Body of pancreas (tissue), 4 donors: ENCODE measurements around the gene FCN1. TPM values are rescaled to one million over a fixed set of nuclear protein-coding genes. Genes with fewer than 3 reads are reported as not detected.

Experiments used
- ATAC-seq: fragments of 150-250 bp; one replicate; pipeline ENCODE4 v1.9.1; 2016
- DNase-seq, 4 donors: peaks; one replicate each; pipeline ENCODE4 v3.0.0-alpha.2; 2019
- H3K27ac ChIP-seq, 4 donors: fragments of 200-600 bp; sonication (generic); 1 replicate in 3 of 4; 2 replicates in 1 of 4; pipeline versions ENCODE4 v1.5.1 to v1.6.1; 2016 to 2019; ENCODE audit warnings: mild to moderate bottlenecking in 1 of 4, mixed read lengths in 1 of 4, moderate library complexity in 1 of 4
- H3K27me3 ChIP-seq, 2 donors: fragments of 200-600 bp; sonication (generic); one replicate each; pipeline ENCODE4 v1.6.0; 2016; ENCODE audit warnings: mild to moderate bottlenecking in 1 of 2
- H3K36me3 ChIP-seq, 2 donors: fragments of 200-600 bp; sonication (generic); replicated peaks in 1 of 2; 2 replicates each; pipeline ENCODE4 v1.5.1; 2016; ENCODE audit warnings: low read depth in 2 of 2; ENCODE audit not compliant: insufficient read depth in 1 of 2
- H3K4me1 ChIP-seq: fragments of 200-600 bp; sonication (generic); one replicate; pipeline ENCODE4 v1.6.0; 2016
- H3K4me3 ChIP-seq, 2 donors: fragments of 200-600 bp; sonication (generic); 1 replicate in 1 of 2; 2 replicates in 1 of 2; pipeline ENCODE4 v1.5.1; 2016 to 2019
- H3K9me3 ChIP-seq, 3 donors: fragments of 200-600 bp; sonication (generic); 1 replicate in 2 of 3; 2 replicates in 1 of 3; pipeline ENCODE4 v1.5.1; 2016
- POLR2A ChIP-seq, 3 donors: fragments of 450-650 bp; IDR thresholded peaks; one replicate each; pipeline ENCODE4 v1.6.1; 2016; ENCODE audit warnings: antibody characterized with exemption in 3 of 3, mild to moderate bottlenecking in 2 of 3
- WGBS, 2 donors: methylation state at CpG; one replicate each; pipeline ENCODE4 v1.1.5; 2017; 5-methylcytosine and 5-hydroxymethylcytosine counted together
- intact Hi-C: fragments of 100-400 bp; cut with DNase I; formaldehyde crosslinking; loops from one replicate; pipeline ENCODE4 v1.15.1; 2023
- total RNA-seq, 2 donors: library from RNA; depleted of rRNA; stranded (reverse); fragments of >200 nt; gene quantifications; one replicate each; pipeline ENCODE4 v1.1.0, GENCODE V29; 2016
- TF ChIP-seq, protein P1 (sequence below), 7 experiments: fragments of 450-650 bp in 4 of 7; fragments of 200-600 bp in 3 of 7; sonication (generic) in 3 of 7; IDR thresholded peaks; one replicate each; pipeline ENCODE4 v1.5.1; 2016 to 2019; ENCODE audit warnings: antibody characterized with exemption in 7 of 7

FCN1 gene
- total RNA-seq, 2 donors from 2014 or later: not detected

DNA sequence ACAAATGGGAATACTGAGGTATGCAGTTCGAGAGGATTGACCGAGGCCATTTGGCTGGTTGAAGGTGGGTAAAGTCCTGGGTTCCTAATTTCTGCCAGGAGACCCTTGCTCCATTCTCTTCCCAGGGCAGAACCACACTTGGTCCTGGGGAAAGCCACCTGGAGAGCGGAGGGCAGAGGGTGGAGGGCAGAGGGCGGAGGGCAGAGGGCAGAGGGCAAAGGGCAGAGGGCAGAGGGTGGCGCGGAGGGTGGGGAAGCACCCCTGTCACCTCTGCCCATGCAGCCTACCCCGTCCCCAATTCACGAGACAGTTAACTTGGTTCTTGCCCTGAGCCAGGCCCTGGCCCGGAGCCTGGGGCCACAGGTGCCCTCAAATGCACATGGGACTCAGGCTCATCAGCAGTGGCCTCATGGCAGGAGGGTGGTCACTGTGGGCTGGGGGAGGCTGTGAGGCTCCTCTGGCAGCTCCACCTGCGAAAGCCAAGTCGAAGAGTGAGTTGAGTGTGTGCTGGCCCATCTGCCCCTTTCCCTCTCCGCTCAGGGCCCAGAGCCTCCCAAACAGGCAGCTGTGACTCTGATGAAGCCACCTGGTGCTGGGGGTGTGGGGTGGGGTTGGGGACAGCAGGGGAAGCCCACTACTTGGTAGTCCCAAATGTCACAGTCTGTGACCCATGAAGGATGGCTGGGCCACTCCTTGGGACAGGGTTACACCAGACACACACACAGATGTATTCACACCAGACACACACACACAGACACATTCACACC lies 28.0 kb upstream of the FCN1 start:
- intact Hi-C loops: no loop called here
- no peak for ATAC-seq
- no peaks in the 10 kb centered on the region for H3K27me3 ChIP-seq

DNA sequence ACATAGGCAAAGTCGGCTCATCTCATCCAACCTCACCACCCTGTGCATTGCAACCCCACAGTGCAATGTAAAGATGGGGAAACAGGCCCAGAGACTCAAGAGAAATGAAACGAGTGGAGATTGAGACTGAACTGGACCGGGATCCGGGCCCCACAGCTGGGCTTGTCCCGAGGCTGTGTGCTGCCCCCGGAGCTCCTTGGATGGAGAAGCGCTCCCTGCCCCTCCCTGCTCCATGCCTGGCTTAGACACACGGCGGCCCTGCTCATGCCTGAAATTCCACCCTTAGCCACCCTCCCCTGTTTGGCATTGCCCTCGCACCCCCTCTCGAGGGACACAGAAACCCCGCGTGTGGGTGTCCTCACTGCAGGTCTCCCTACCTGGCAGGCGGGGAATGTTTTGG lies 27.2 kb upstream of the FCN1 start:
- H3K27me3 ChIP-seq: no peaks in the 10 kb centered on the region
- no peak for DNase-seq
- no peak for ATAC-seq

More for the DNA sequence above, 28.0 kb upstream of the FCN1 start:
- DNase-seq: no peak
- Histone ChIP-seq H3K36me3 (no peaks in the 10 kb centered on the region), H3K27ac (no peak overlapping the region), H3K9me3 (no peaks in the 10 kb centered on the region), H3K4me3 (no peak overlapping the region), H3K4me1 (peaks cover 16% of the 10 kb centered on the region)
- TF ChIP-seq POLR2A (IDR thresholded peaks at IDR 0.05): no peak
- TF ChIP-seq, protein P1, sequence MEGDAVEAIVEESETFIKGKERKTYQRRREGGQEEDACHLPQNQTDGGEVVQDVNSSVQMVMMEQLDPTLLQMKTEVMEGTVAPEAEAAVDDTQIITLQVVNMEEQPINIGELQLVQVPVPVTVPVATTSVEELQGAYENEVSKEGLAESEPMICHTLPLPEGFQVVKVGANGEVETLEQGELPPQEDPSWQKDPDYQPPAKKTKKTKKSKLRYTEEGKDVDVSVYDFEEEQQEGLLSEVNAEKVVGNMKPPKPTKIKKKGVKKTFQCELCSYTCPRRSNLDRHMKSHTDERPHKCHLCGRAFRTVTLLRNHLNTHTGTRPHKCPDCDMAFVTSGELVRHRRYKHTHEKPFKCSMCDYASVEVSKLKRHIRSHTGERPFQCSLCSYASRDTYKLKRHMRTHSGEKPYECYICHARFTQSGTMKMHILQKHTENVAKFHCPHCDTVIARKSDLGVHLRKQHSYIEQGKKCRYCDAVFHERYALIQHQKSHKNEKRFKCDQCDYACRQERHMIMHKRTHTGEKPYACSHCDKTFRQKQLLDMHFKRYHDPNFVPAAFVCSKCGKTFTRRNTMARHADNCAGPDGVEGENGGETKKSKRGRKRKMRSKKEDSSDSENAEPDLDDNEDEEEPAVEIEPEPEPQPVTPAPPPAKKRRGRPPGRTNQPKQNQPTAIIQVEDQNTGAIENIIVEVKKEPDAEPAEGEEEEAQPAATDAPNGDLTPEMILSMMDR (IDR thresholded peaks at IDR 0.05): no peak
- 84 to 93% methylated on average over 9 to 12 of the region's 12 CpGs for WGBS, 2 donors

GRCh38 chr9:134944351-134944802 lies 26.7 kb upstream of the FCN1 start:
- TF ChIP-seq POLR2A (IDR thresholded peaks at IDR 0.05): no peak
- TF ChIP-seq, protein P1 (IDR thresholded peaks at IDR 0.05): no peak
- no peak for DNase-seq
- WGBS, 2 donors: 59 to 65% methylated on average over 13 to 14 of the region's 14 CpGs
- Histone ChIP-seq H3K4me3 (no peak overlapping the region), H3K36me3 (no peaks in the 10 kb centered on the region), H3K9me3 (no peaks in the 10 kb centered on the region), H3K27ac (no peak overlapping the region), H3K27me3 (no peaks in the 10 kb centered on the region), H3K4me1 (peaks cover 16% of the 10 kb centered on the region)
- intact Hi-C loops: no loop called here
- no peak for ATAC-seq

More for the DNA sequence above, 27.2 kb upstream of the FCN1 start:
- no peaks in the 10 kb centered on the region for H3K36me3 ChIP-seq
- TF ChIP-seq, protein P1 (IDR thresholded peaks at IDR 0.05): no peak
- TF ChIP-seq POLR2A (IDR thresholded peaks at IDR 0.05): no peak
- H3K4me3 ChIP-seq: no peak overlapping the region
- 59 to 72% methylated on average over 14 of the region's 14 CpGs for WGBS, 2 donors
- H3K27ac ChIP-seq: no peak overlapping the region
- intact Hi-C loops: no loop called here
- peaks cover 16% of the 10 kb centered on the region for H3K4me1 ChIP-seq
- no peaks in the 10 kb centered on the region for H3K9me3 ChIP-seq

DNA sequence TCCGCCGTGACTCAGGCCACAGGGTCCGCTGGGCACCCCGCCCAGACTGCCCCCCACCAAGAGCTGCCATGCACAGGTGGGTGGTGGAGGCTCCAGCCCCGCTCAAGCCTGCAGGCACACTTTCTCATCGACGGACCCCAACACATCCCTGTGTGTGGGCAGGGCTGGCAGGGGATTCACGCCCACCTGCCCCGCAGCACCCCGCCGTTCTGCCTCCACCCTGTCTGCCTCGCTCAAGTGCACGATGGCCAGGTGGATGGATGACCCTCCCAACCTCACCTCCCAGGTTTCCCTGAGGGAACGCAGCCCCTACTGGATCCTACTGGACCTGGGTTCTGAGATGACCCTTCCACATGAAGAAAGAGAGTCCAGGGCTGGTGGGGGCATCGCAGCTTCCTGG lies 26.1 kb upstream of the FCN1 start:
- Histone ChIP-seq H3K27ac (no peak overlapping the region), H3K36me3 (no peaks in the 10 kb centered on the region), H3K9me3 (no peaks in the 10 kb centered on the region), H3K4me1 (peaks cover 16% of the 10 kb centered on the region), H3K27me3 (no peaks in the 10 kb centered on the region), H3K4me3 (no peak overlapping the region)
- WGBS, 2 donors: 86 to 90% methylated on average over 2 to 14 of the region's 15 CpGs
- DNase-seq: no peak
- TF ChIP-seq POLR2A (IDR thresholded peaks at IDR 0.05): no peak
- TF ChIP-seq, protein P1 (IDR thresholded peaks at IDR 0.05): no peak
- ATAC-seq: no peak
- intact Hi-C loops: no loop called here

DNA sequence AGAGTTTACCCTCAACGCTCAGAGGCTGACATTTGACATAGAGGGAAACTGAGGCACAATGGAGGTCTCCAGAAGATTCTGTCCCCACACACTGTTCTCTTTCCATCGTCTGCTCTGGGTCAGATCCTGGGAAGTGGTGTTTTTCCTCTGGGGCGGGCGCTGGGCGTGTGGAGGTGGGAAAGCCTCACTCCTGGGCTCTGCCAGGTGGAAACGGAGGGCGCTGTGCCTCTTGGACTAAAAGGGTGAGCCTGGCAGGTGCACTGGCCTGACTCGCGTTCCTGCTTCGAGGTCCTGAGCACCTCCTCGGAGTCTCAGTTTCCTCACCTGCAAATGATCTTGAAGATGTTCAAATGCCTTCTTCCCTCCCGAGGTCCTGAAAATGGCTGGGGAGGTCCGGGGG lies 25.7 kb upstream of the FCN1 start:
- DNase-seq: no peak
- Histone ChIP-seq H3K4me3 (no peak overlapping the region), H3K9me3 (no peaks in the 10 kb centered on the region), H3K27ac (no peak overlapping the region), H3K36me3 (no peaks in the 10 kb centered on the region), H3K4me1 (peaks cover 16% of the 10 kb centered on the region), H3K27me3 (no peaks in the 10 kb centered on the region)
- ATAC-seq: no peak
- intact Hi-C loops: no loop called here
- WGBS, 2 donors: 81 to 84% methylated on average over 12 to 13 of the region's 13 CpGs
- no peak for TF ChIP-seq POLR2A (IDR thresholded peaks at IDR 0.05)
- TF ChIP-seq, protein P1 (IDR thresholded peaks at IDR 0.05): no peak
